Colonic mucosa (tissue), 4 donors: Measurements from ENCODE around the gene CCN6. TPM values are rescaled to one million over a fixed set of nuclear protein-coding genes. Genes with fewer than 3 reads are reported as not detected.

ENCODE experiments used
- DNase-seq: peaks from one replicate; pipeline ENCODE4 v3.0.0-alpha.2; 2020
- H3K27ac ChIP-seq: fragments of 200-600 bp; one replicate; pipeline ENCODE4 v1.8.0; 2021
- H3K27me3 ChIP-seq: fragments of 200-600 bp; one replicate; pipeline ENCODE4 v1.8.0; 2021
- H3K36me3 ChIP-seq: fragments of 200-600 bp; one replicate; pipeline ENCODE4 v1.8.0; 2021
- H3K4me1 ChIP-seq: fragments of 200-600 bp; one replicate; pipeline ENCODE4 v1.8.0; 2021; ENCODE audit warnings: mild to moderate bottlenecking
- H3K4me3 ChIP-seq: fragments of 200-600 bp; one replicate; pipeline ENCODE4 v1.8.0; 2021
- H3K9ac ChIP-seq, 2 donors: one replicate each; pipeline ENCODE4 v1.7.0; 2013; ENCODE audit warnings: control low read depth in 2 of 2, low read depth in 2 of 2, low read length in 2 of 2
- H3K9me3 ChIP-seq: fragments of 200-600 bp; one replicate; pipeline ENCODE4 v1.8.0; 2021
- CTCF ChIP-seq: fragments of 200-600 bp; IDR thresholded peaks from one replicate; pipeline ENCODE4 v1.8.0; 2022; ENCODE audit warnings: antibody characterized with exemption, mild to moderate bottlenecking
- intact Hi-C: fragments of 100-400 bp; cut with DNase I; formaldehyde crosslinking; loops from one replicate; pipeline ENCODE4 v1.14.1; 2022
- total RNA-seq, 2 donors: library from RNA; stranded (reverse); fragmentation: NEBNext Ultra II Directional in 1 of 2; extraction: Animal tissue kit (Norgen Biotek cat#: 25700) in 1 of 2; gene quantifications; one replicate each; pipeline ENCODE4 v1.2.1, GENCODE V29; 2021
- donor health status: healthy.
- donor health status: DM: no; HTN: no; CAD: no.
- donor health status: DM: no; HTN: no; CAD: no.

The CCN6 gene
- total RNA-seq, 2 donors from 2014 or later: not detected

DNA sequence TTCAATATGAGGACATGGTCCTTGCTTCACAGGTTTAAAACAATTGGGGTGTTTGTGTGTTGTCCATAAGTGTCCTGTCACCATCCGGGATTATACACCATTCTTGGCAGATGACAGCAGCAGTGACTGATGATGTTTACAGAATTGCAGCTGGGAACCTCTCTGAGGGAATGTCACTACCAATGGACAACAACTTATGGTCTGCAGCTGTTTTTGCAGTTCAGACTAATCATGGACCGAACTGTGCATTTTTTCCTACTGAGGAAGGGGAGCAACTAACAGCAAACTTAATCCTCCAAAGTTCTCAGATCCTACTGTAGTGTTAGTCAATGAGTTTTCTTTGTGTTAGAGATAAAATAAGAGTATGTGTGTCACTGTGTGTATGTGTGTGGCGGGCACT, 59.5 kb downstream of the CCN6 start:
- Histone ChIP-seq H3K36me3 (no peaks in the 10 kb centered on the region), H3K27ac (no peak overlapping the region), H3K4me3 (no peak overlapping the region), H3K4me1 (no peaks in the 10 kb centered on the region), H3K9ac (no peak overlapping the region), H3K9me3 (no peaks in the 10 kb centered on the region), H3K27me3 (no peaks in the 10 kb centered on the region)
- intact Hi-C loops: no loop called here
- no peak for DNase-seq
- TF ChIP-seq CTCF: no peak

GRCh38 chr6:112113918-112114317, 60.0 kb downstream of the CCN6 start:
- Histone ChIP-seq H3K9me3 (no peaks in the 10 kb centered on the region), H3K9ac (no peak overlapping the region), H3K4me1 (no peaks in the 10 kb centered on the region), H3K27me3 (no peaks in the 10 kb centered on the region), H3K36me3 (no peaks in the 10 kb centered on the region), H3K27ac (no peak overlapping the region), H3K4me3 (no peak overlapping the region)
- intact Hi-C loops: no loop called here
- no peak for TF ChIP-seq CTCF
- DNase-seq: no peak

GRCh38 chr6:112114577-112115223, 60.8 kb downstream of the CCN6 start:
- no peak overlapping the region for H3K4me3 ChIP-seq
- no peak overlapping the region for H3K9ac ChIP-seq
- DNase-seq: no peak
- no peaks in the 10 kb centered on the region for H3K9me3 ChIP-seq
- no peaks in the 10 kb centered on the region for H3K36me3 ChIP-seq
- no peak overlapping the region for H3K27ac ChIP-seq
- no peaks in the 10 kb centered on the region for H3K27me3 ChIP-seq
- intact Hi-C loops: no loop called here
- TF ChIP-seq CTCF: no peak
- H3K4me1 ChIP-seq: no peaks in the 10 kb centered on the region

- no peaks in the 10 kb centered on the region for H3K36me3 ChIP-seq
- intact Hi-C loops: no loop called here
- no peak overlapping the region for H3K27ac ChIP-seq
- no peaks in the 10 kb centered on the region for H3K4me1 ChIP-seq
- no peak overlapping the region for H3K9ac ChIP-seq
- no peak for TF ChIP-seq CTCF
- H3K4me3 ChIP-seq: no peak overlapping the region
- H3K9me3 ChIP-seq: no peaks in the 10 kb centered on the region
- DNase-seq: no peak
- H3K27me3 ChIP-seq: no peaks in the 10 kb centered on the region
Measured at GRCh38 chr6:112116221-112116620, 62.3 kb downstream of the CCN6 start.

DNA sequence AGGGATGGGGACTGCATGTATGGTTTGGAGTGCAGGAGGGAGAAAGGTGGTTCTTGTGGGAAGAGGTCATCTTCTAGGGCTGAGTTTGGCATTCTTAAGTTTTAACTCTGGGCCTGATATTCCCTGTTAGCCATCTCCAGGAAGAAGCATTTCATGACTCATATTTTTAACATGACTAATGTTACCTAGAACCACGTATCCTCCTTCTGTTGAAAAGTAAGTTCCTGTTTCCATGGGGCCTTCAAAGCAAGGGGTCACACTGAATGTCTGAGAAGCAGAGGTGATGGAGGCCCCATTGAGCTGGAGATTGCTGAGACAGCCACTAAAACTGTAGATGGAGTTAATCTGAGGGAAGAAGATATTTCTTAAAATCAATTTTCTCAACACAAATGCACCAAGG, 63.6 kb downstream of the CCN6 start:
- Histone ChIP-seq H3K9ac (no peak overlapping the region), H3K27me3 (no peaks in the 10 kb centered on the region), H3K4me1 (no peaks in the 10 kb centered on the region), H3K27ac (no peak overlapping the region), H3K4me3 (no peak overlapping the region), H3K9me3 (no peaks in the 10 kb centered on the region), H3K36me3 (no peaks in the 10 kb centered on the region)
- no peak for TF ChIP-seq CTCF
- intact Hi-C loops: no loop called here
- DNase-seq: no peak
